Measurements from ENCODE around the gene NOTCH1. TPM values are rescaled to one million over a fixed set of nuclear protein-coding genes. Genes with fewer than 3 reads are reported as not detected.

NOTCH1 gene
- total RNA-seq, 4 donors from 2014 or later, result 32.0 to 40.8 (median 36.2) TPM

DNA sequence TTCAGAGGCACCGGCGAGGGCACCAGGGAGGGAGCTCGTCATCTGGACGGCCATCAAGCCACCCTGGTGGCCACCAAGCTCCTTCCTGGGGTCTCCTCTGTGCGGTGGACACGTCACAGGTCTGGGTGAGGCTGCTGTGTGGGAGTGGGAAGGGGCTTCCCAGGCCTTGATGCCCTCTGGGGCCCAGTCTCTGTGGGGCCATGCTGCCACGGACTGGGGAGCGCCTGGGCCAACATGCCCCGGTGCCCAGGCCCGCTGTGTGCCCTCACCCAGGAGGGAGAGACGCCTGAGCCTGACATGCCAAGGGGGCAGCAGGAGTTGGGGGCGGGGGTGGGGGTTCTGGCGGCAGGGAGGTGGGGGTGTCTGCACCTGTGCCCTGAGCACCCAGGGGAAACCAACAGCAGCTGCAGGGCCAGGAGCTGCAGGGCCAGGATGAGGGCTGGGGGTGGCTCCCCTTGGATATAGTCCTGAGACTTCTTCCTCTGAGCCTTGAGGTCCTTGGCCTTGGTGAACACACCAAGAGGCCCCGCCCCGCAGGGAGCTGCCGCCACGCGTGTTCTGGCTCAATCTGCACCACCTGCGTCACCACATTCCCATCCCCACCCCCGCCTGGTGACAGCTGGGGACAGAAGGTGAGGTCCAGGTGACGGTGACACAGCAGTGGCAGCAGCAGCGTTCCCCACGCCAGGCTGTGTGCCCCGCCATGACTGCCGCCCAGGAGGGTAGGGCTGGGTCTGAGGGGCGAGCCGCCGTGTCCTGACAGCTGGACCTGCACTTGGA is 47.7 kb downstream of the NOTCH1 start:
- WGBS, 2 donors, result 89% methylated on average over 6 of the region's 28 CpGs; no CpG with 5 or more reads in 1 of the 2 donors
- no peak for TF ChIP-seq POLR2A (IDR thresholded peaks at IDR 0.05)
- TF ChIP-seq, protein P1, sequence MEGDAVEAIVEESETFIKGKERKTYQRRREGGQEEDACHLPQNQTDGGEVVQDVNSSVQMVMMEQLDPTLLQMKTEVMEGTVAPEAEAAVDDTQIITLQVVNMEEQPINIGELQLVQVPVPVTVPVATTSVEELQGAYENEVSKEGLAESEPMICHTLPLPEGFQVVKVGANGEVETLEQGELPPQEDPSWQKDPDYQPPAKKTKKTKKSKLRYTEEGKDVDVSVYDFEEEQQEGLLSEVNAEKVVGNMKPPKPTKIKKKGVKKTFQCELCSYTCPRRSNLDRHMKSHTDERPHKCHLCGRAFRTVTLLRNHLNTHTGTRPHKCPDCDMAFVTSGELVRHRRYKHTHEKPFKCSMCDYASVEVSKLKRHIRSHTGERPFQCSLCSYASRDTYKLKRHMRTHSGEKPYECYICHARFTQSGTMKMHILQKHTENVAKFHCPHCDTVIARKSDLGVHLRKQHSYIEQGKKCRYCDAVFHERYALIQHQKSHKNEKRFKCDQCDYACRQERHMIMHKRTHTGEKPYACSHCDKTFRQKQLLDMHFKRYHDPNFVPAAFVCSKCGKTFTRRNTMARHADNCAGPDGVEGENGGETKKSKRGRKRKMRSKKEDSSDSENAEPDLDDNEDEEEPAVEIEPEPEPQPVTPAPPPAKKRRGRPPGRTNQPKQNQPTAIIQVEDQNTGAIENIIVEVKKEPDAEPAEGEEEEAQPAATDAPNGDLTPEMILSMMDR (IDR thresholded peaks at IDR 0.05), result no peak
- no peak for DNase-seq
- Histone ChIP-seq H3K27me3 (no peaks in the 10 kb centered on the region), H3K27ac (no peak overlapping the region), H3K4me3 (no peak overlapping the region), H3K36me3 (peaks cover 45 to 91% (median 66%) of the 10 kb centered on the region in 3 donors), H3K4me1 (peaks cover 0 to 14% (median 0%) of the 10 kb centered on the region in 3 donors), H3K9me3 (no peaks in the 10 kb centered on the region)
- intact Hi-C loops (cut with DNase I), result no loop called here

GRCh38 chr9:136496801-136497620 is 48.8 kb downstream of the NOTCH1 start:
- H3K4me1 ChIP-seq, result peaks cover 0 to 4% (median 0%) of the 10 kb centered on the region in 3 donors
- no peak for DNase-seq
- WGBS, 2 donors, result 87 to 100% methylated on average over 3 to 8 of the region's 56 CpGs

DNA sequence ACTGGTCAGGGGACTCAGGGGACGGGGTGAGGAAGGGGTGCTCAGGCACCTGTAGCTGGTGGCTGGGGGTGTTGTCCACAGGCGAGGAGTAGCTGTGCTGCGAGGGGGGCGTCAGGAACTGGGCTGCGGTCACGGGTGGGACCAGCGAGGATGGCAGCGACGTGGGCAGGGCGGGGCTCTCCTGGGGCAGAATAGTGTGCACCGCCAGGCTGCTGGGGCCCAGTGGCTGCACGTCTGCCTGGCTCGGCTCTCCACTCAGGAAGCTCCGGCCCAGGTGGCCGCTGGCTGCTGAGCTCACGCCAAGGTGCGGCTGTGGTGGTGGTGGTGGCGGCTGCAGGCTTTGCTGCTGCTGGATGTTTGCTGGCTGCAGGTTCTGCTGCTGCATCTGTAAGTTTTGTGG is 49.7 kb downstream of the NOTCH1 start:
- DNase-seq, result no peak
- no peak overlapping the region for H3K4me3 ChIP-seq
- 75 to 77% methylated on average over 10 to 11 of the region's 18 CpGs for whole genome bisulfite sequencing, 2 donors
- no peaks in the 10 kb centered on the region for H3K27me3 ChIP-seq
- peaks cover 0 to 4% (median 0%) of the 10 kb centered on the region in 3 donors for H3K4me1 ChIP-seq
- peaks cover 33 to 71% (median 47%) of the 10 kb centered on the region in 3 donors for H3K36me3 ChIP-seq
- intact Hi-C loops (cut with DNase I), result no loop called here
- no peak overlapping the region for H3K27ac ChIP-seq
- no peak for TF ChIP-seq POLR2A (IDR thresholded peaks at IDR 0.05)
- TF ChIP-seq, protein P1 (IDR thresholded peaks at IDR 0.05), result no peak
- no peaks in the 10 kb centered on the region for H3K9me3 ChIP-seq

More at GRCh38 chr9:136496801-136497620, 48.8 kb downstream of the NOTCH1 start:
- Histone ChIP-seq H3K36me3 (peaks cover 39 to 80% (median 55%) of the 10 kb centered on the region in 3 donors), H3K4me3 (no peak overlapping the region), H3K9me3 (no peaks in the 10 kb centered on the region), H3K27ac (no peak overlapping the region), H3K27me3 (no peaks in the 10 kb centered on the region)
- no peak for TF ChIP-seq POLR2A (IDR thresholded peaks at IDR 0.05)
- TF ChIP-seq, protein P1 (IDR thresholded peaks at IDR 0.05), result no peak
- intact Hi-C loops (cut with DNase I), result no loop called here

- Histone ChIP-seq H3K9me3 (no peaks in the 10 kb centered on the region), H3K36me3 (peaks cover 32 to 63% (median 38%) of the 10 kb centered on the region in 3 donors), H3K4me1 (peaks cover 0 to 4% (median 0%) of the 10 kb centered on the region in 3 donors), H3K4me3 (no peak overlapping the region), H3K27me3 (no peaks in the 10 kb centered on the region), H3K27ac (no peak overlapping the region)
- 80 to 81% methylated on average over 14 to 17 of the region's 17 CpGs for WGBS, 2 donors
- intact Hi-C loops (cut with DNase I), result no loop called here
- DNase-seq, result no peak
- TF ChIP-seq POLR2A (IDR thresholded peaks at IDR 0.05), result no peak
- TF ChIP-seq, protein P1 (IDR thresholded peaks at IDR 0.05), result no peak
These were observed 50.5 kb downstream of the NOTCH1 start for GRCh38 chr9:136495238-136495800.
